Spleen (tissue), 11 donors: ENCODE data around the gene RBMS1. TPM values are rescaled to one million over a fixed set of nuclear protein-coding genes. Genes with fewer than 3 reads are reported as not detected.

ENCODE experiments used
- DNase-seq: peaks from one replicate; pipeline ENCODE4 v3.0.0-alpha.2; 2020
- H3K27ac ChIP-seq, 8 donors: fragments of 200-600 bp; sonication (generic) in 7 of 8; 1 replicate in 4 of 8; 2 replicates in 4 of 8; pipeline versions ENCODE4 v1.5.0 to v1.8.0; 2016 to 2021; ENCODE audit warnings: inconsistent platforms in 4 of 8, mild to moderate bottlenecking in 4 of 8, moderate library complexity in 1 of 8
- H3K27me3 ChIP-seq, 7 donors: fragments of 200-600 bp; sonication (generic) in 6 of 7; replicated peaks in 1 of 7; 1 replicate in 4 of 7; 2 replicates in 3 of 7; pipeline versions ENCODE4 v1.5.0 to v1.8.0; 2016 to 2021; ENCODE audit warnings: inconsistent platforms in 3 of 7, mild to moderate bottlenecking in 1 of 7
- H3K36me3 ChIP-seq, 6 donors: fragments of 200-600 bp; sonication (generic) in 5 of 6; 1 replicate in 4 of 6; 2 replicates in 2 of 6; pipeline versions ENCODE4 v1.5.0 to v1.8.0; 2016 to 2021; ENCODE audit warnings: inconsistent platforms in 2 of 6
- H3K4me1 ChIP-seq, 6 donors: fragments of 200-600 bp; sonication (generic) in 5 of 6; 1 replicate in 3 of 6; 2 replicates in 3 of 6; pipeline versions ENCODE4 v1.5.0 to v1.8.0; 2016 to 2021; ENCODE audit warnings: inconsistent platforms in 3 of 6
- H3K4me3 ChIP-seq, 8 donors: fragments of 200-600 bp; sonication (generic) in 7 of 8; 1 replicate in 4 of 8; 2 replicates in 4 of 8; pipeline versions ENCODE4 v1.5.0 to v1.8.0; 2016 to 2021; ENCODE audit warnings: inconsistent platforms in 4 of 8, mild to moderate bottlenecking in 4 of 8, moderate library complexity in 2 of 8
- H3K9me3 ChIP-seq, 8 donors: fragments of 200-600 bp; sonication (generic) in 7 of 8; 1 replicate in 4 of 8; 2 replicates in 4 of 8; pipeline versions ENCODE4 v1.5.0 to v1.8.0; 2016 to 2021; ENCODE audit warnings: inconsistent platforms in 4 of 8
- POLR2A ChIP-seq, 3 donors: fragments of 450-650 bp; IDR thresholded peaks; one replicate each; pipeline ENCODE4 v1.5.1; 2017; ENCODE audit warnings: antibody characterized with exemption in 3 of 3, mild to moderate bottlenecking in 1 of 3
- POLR2AphosphoS5 ChIP-seq, 3 donors: sonication (generic); formaldehyde crosslinking; IDR thresholded peaks; one replicate each; pipeline ENCODE4 v1.5.1; 2017; ENCODE audit warnings: antibody characterized with exemption in 3 of 3
- WGBS, 5 donors: extraction: QIAGEN DNeasy Blood & Tissue Kit in 3 of 5; methylation state at CpG; one replicate each; pipeline versions ENCODE4 v1.1.5 to v1.1.7; 2013 to 2018; 5-methylcytosine and 5-hydroxymethylcytosine counted together
- intact Hi-C: fragments of 100-400 bp; cut with DNase I; formaldehyde crosslinking; loops from one replicate; pipeline ENCODE4 v1.15.0; 2023; ENCODE audit warnings: low total_unique reads
- polyA plus RNA-seq, 3 donors: library from polyadenylated mRNA; stranded (reverse); fragments of 200-250 nt; gene quantifications; one replicate each; pipeline ENCODE4 v1.2.1, GENCODE V29; 2013
- total RNA-seq, 7 donors: library from RNA; depleted of rRNA in 3 of 7; stranded (reverse); fragments of >200 nt in 3 of 7; fragmentation: NEBNext Ultra II Directional in 4 of 7; extraction: Animal tissue kit (Norgen Biotek cat#: 25700) in 4 of 7; gene quantifications; one replicate each; pipeline versions ENCODE4 v1.1.0 to v1.2.1, GENCODE V29; 2016 to 2021
- TF ChIP-seq, protein P1 (sequence below), 11 experiments: fragments of 200-600 bp in 7 of 11; fragments of 450-650 bp in 4 of 11; sonication (generic) in 4 of 11; IDR thresholded peaks in 8 of 11; conservative IDR thresholded peaks in 3 of 11; 1 replicate in 7 of 11; 2 replicates in 4 of 11; pipeline versions ENCODE4 v1.4.0 to v1.8.0; 2016 to 2021; ENCODE audit warnings: antibody characterized with exemption in 11 of 11, inconsistent platforms in 4 of 11, mild to moderate bottlenecking in 1 of 11
- donor health status: healthy with polysubstance abuse.
- donor health status: DM: no; HTN: no; CAD: no; lungs with moderate emphysema.
- donor health status: DM: no; HTN: no; CAD: no.
- donor health status: Bipolar disorder and iron deficiency.
- donor health status: healthy.
- donor health status: DM: no; HTN: no; CAD: no.
- donor health status: DM: yes; HTN: yes; CAD: no.

The RBMS1 gene
- total and polyA plus RNA-seq, 10 donors: 18.8 to 151 (median 118) TPM

DNA sequence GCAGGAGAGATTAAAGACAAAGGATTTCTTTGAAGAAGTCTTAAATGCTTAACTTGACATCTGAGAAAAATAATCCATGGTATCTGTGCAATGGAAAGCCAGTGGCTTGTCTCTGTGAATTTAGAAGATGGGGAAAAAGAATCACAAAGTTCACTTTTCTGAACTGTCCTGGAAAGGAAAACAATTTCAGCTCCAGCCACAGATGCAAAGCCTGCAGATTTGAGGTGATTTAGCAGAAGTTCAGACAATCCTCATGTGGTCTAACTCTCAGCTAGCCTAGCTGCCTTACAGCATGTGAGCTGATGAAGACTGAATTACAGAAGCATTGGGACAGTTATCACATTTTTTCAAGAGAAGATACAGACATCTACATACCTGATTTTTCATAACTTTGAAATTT is 166.8 kb downstream of the RBMS1 start:
- H3K4me3 ChIP-seq: no peak overlapping the region
- DNase-seq: no peak
- no peaks in the 10 kb centered on the region for H3K9me3 ChIP-seq
- peaks cover 0 to 10% (median 0%) of the 10 kb centered on the region in 6 donors for H3K36me3 ChIP-seq
- TF ChIP-seq, protein P1, sequence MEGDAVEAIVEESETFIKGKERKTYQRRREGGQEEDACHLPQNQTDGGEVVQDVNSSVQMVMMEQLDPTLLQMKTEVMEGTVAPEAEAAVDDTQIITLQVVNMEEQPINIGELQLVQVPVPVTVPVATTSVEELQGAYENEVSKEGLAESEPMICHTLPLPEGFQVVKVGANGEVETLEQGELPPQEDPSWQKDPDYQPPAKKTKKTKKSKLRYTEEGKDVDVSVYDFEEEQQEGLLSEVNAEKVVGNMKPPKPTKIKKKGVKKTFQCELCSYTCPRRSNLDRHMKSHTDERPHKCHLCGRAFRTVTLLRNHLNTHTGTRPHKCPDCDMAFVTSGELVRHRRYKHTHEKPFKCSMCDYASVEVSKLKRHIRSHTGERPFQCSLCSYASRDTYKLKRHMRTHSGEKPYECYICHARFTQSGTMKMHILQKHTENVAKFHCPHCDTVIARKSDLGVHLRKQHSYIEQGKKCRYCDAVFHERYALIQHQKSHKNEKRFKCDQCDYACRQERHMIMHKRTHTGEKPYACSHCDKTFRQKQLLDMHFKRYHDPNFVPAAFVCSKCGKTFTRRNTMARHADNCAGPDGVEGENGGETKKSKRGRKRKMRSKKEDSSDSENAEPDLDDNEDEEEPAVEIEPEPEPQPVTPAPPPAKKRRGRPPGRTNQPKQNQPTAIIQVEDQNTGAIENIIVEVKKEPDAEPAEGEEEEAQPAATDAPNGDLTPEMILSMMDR (IDR thresholded peaks at IDR 0.05 in 8 of 11, conservative IDR thresholded peaks at IDR 0.05 in 3 of 11): no peak
- TF ChIP-seq POLR2AphosphoS5 (IDR thresholded peaks at IDR 0.05): no peak
- no peak for TF ChIP-seq POLR2A (IDR thresholded peaks at IDR 0.05)
- H3K27ac ChIP-seq: peak overlapping the region in 5 of 8 donors; percentile 8 to 40 (median 12)
- peaks cover 42 to 100% (median 84%) of the 10 kb centered on the region in 6 donors for H3K4me1 ChIP-seq
- intact Hi-C loops: loop anchor here (10.0 kb wide), 1 partner anchor 668 kb away; no protein-coding TSS in a partner anchor
- no peaks in the 10 kb centered on the region for H3K27me3 ChIP-seq

DNA sequence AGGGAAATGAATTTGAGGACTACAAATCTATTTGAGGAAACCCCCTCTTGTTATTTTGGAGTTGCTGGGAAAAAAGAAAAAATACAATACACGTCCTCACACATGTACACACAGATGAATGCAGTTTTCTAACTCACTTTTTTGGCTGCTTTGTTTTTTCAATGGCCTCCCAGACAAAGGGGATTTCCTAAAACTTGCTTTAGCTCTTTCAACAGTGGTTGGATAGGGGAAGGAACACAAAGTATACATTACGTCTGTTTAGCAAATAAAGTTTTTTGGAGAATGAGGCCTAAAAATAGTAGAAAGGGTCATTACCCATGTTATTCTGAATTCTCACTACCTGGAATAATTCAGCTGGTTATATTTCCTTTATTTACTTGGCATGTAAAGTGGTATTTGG is 168.2 kb downstream of the RBMS1 start:
- DNase-seq: no peak
- H3K27me3 ChIP-seq: no peaks in the 10 kb centered on the region
- no peaks in the 10 kb centered on the region for H3K36me3 ChIP-seq
- H3K9me3 ChIP-seq: no peaks in the 10 kb centered on the region
- intact Hi-C loops: loop anchor here (10.0 kb wide), 1 partner anchor 669 kb away; no protein-coding TSS in a partner anchor
- no peak overlapping the region for H3K4me3 ChIP-seq
- TF ChIP-seq, protein P1 (IDR thresholded peaks at IDR 0.05 in 8 of 11, conservative IDR thresholded peaks at IDR 0.05 in 3 of 11): no peak
- TF ChIP-seq POLR2AphosphoS5 (IDR thresholded peaks at IDR 0.05): no peak
- TF ChIP-seq POLR2A (IDR thresholded peaks at IDR 0.05): no peak
- peak overlapping the region in 4 of 8 donors; percentile 10 to 58 (median 30) for H3K27ac ChIP-seq
- peaks cover 33 to 100% (median 85%) of the 10 kb centered on the region in 6 donors for H3K4me1 ChIP-seq
- 53 to 65% (median 58%) methylated on average over 2 of the region's 2 CpGs for WGBS, 5 donors

DNA sequence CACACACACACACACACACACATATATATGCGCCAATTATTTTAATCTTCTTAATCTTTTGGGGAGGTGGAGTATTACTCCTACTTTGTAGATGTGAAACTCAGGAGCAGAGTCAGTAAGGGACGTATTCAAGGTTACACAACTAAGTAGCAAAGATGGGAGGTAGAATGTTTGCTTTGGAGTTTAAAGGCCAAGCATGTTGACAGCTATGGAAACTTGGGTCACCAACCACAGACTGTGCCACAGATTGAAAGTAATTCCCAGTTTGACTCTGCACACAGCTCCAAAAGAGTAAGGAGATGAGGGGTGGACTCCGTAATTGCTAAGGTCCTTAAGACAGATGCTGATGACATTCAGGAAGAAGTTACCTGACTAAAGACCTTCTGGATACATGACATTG is 168.7 kb downstream of the RBMS1 start:
- Histone ChIP-seq H3K4me3 (no peak overlapping the region), H3K27ac (peak overlapping the region in 4 of 8 donors; percentile 10 to 58 (median 30)), H3K27me3 (no peaks in the 10 kb centered on the region), H3K4me1 (peaks cover 33 to 100% (median 85%) of the 10 kb centered on the region in 6 donors), H3K36me3 (no peaks in the 10 kb centered on the region), H3K9me3 (no peaks in the 10 kb centered on the region)
- no peak for DNase-seq
- WGBS, 5 donors: 68 to 75% (median 73%) methylated on average over 3 of the region's 3 CpGs
- intact Hi-C loops: loop anchor here (10.0 kb wide), 1 partner anchor 670 kb away; no protein-coding TSS in a partner anchor
- TF ChIP-seq POLR2AphosphoS5 (IDR thresholded peaks at IDR 0.05): no peak
- TF ChIP-seq POLR2A (IDR thresholded peaks at IDR 0.05): no peak
- TF ChIP-seq, protein P1 (IDR thresholded peaks at IDR 0.05 in 8 of 11, conservative IDR thresholded peaks at IDR 0.05 in 3 of 11): no peak

DNA sequence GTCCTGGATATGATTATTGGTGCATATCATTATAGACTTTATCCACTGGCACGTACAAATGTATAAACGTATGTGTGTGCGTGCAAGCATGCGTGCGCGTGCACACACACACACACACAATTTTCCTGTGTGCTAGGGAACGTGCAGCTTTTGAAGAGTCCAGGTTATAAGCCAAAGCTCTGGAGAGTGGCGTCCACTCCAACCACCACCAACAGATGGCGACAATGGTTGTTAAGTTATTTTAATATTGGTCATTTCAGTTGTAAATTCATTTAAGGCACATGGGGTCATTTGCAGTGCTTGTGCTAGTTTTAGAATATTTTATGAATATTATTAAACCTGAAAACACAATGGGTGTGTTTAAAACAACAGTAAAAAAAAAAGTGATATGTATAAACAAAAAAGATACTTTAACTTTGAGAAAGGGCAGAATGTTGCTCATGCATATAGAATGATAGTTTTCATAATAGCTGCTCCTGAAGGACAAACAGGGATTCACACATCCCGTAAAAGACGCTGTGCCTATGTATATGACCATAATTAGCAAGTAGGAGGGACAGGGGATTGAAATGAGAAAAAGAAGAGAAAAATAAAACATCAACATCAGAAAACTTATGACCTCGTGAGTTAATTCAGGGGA is 169.3 kb downstream of the RBMS1 start:
- Histone ChIP-seq H3K4me3 (no peak overlapping the region), H3K27me3 (no peaks in the 10 kb centered on the region), H3K27ac (no peak overlapping the region), H3K36me3 (no peaks in the 10 kb centered on the region), H3K9me3 (no peaks in the 10 kb centered on the region), H3K4me1 (peaks cover 31 to 100% (median 82%) of the 10 kb centered on the region in 6 donors)
- TF ChIP-seq, protein P1 (IDR thresholded peaks at IDR 0.05 in 8 of 11, conservative IDR thresholded peaks at IDR 0.05 in 3 of 11): peak in 10 of 11 experiments; percentile 44 to 80 (median 70)
- TF ChIP-seq POLR2A (IDR thresholded peaks at IDR 0.05) (no peak), POLR2AphosphoS5 (IDR thresholded peaks at IDR 0.05) (peak in 1 of 3 donors; percentile 50)
- WGBS, 5 donors: 55 to 72% (median 62%) methylated on average over 12 of the region's 12 CpGs
- peak; percentile 78 for DNase-seq
- intact Hi-C loops: loop anchor here (10.0 kb wide), 1 partner anchor 671 kb away; no protein-coding TSS in a partner anchor
